ENCODE measurements around the gene CGRRF1. TPM values are rescaled to one million over a fixed set of nuclear protein-coding genes. Genes with fewer than 3 reads are reported as not detected.
A peak's percentile ranks its signal among the peaks of the same experiment; 100 is the strongest.

CGRRF1 gene
- polyA plus RNA-seq, 3 donors, result 24.9 to 30.0 (median 29.5) TPM

GRCh38 chr14:54535126-54535525 lies 25.4 kb downstream of the CGRRF1 start:
- no peak for DNase-seq

- DNase-seq, result no peak
These were observed 25.9 kb downstream of the CGRRF1 start for GRCh38 chr14:54535646-54536045.

- DNase-seq, result no peak
These were observed 27.9 kb downstream of the CGRRF1 start for GRCh38 chr14:54537651-54538050.

GRCh38 chr14:54538055-54538454 lies 28.3 kb downstream of the CGRRF1 start:
- DNase-seq, result no peak

GRCh38 chr14:54547583-54547982 lies 37.9 kb downstream of the CGRRF1 start:
- no peak for DNase-seq

GRCh38 chr14:54548491-54548890 lies 38.8 kb downstream of the CGRRF1 start:
- DNase-seq, result no peak

GRCh38 chr14:54549862-54550261 lies 40.2 kb downstream of the CGRRF1 start:
- no peak for DNase-seq

GRCh38 chr14:54550514-54550913 lies 40.8 kb downstream of the CGRRF1 start:
- no peak for DNase-seq

- no peak for DNase-seq
These were observed 44.7 kb downstream of the CGRRF1 start for GRCh38 chr14:54554401-54554800.

GRCh38 chr14:54555651-54556050 lies 45.9 kb downstream of the CGRRF1 start:
- DNase-seq, result no peak

GRCh38 chr14:54556535-54556934 lies 46.8 kb downstream of the CGRRF1 start:
- DNase-seq, result no peak

- no peak for DNase-seq
These were observed 52.6 kb downstream of the CGRRF1 start for GRCh38 chr14:54562334-54562733.

GRCh38 chr14:54564071-54564867 lies 54.6 kb downstream of the CGRRF1 start:
- peak; percentile 46 for DNase-seq

GRCh38 chr14:54564868-54565784 lies 55.4 kb downstream of the CGRRF1 start:
- peak; percentile 52 for DNase-seq

GRCh38 chr14:54565785-54566409 lies 56.2 kb downstream of the CGRRF1 start:
- peak; percentile 90 for DNase-seq

- DNase-seq, result peak; percentile 82
These were observed 56.9 kb downstream of the CGRRF1 start, which contains the start of gene SAMD4A for GRCh38 chr14:54566410-54567223. Gene SAMD4A (plus strand): TSS chr14:54567128. CDS start chr14:54567917, 789 bp downstream.

GRCh38 chr14:54567224-54567638 lies 57.5 kb downstream of the CGRRF1 start:
- DNase-seq, result peak; percentile 46

- DNase-seq, result peak; percentile 64
These were observed 58.2 kb downstream of the CGRRF1 start for GRCh38 chr14:54567639-54568561.

- peak; percentile 52 for DNase-seq
These were observed 59.3 kb downstream of the CGRRF1 start for GRCh38 chr14:54568821-54569595.

All from renal pelvis (tissue), 4 donors.